HG03095 (cell line): Measurements from ENCODE around the gene ABI1.
"Not testable (repeated sequence)": the region's sequence is repeated elsewhere in the genome, so short reads cannot be mapped to it uniquely, and the experiment has no call there.

Source experiments
- ATAC-seq: cut with Tn5 transposase; IDR thresholded peaks from one replicate; pipeline ENCODE4 v1.9.1; 2021; ENCODE audit warnings: moderate library complexity; ENCODE audit not compliant: unreplicated experiment

ABI1 gene

DNA sequence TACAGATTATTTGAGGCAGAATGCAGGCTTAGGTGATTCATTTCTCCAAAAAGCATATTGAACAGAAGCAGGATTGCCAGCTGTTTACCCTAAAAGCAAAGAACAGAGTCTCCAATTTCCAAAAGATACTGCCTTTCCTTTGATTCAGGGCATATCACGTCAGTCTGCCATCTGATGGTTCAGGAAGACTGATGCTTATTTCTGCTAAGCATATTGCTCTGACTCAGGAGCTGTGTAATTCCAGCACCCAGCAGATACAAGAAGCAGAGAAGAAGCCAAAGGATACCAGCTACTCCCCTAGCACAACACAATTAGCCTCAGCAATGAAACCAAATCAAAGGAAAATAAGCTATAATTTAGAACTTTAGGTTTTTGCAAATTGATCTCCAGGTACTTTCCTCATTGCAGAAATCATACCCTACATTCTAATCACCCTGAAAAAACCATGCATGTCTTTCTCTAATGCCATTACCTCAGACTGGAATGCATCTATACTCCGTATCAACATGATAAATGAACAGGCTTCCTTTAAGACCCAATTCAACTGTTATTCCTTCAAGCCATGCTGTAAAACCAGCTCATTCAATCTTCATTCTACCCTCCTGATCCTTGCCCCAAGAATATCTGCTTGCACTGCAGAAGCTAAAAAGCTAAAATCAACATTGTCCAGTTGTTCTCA, 55.1 kb downstream of the ABI1 start:
- ATAC-seq: no peak

DNA sequence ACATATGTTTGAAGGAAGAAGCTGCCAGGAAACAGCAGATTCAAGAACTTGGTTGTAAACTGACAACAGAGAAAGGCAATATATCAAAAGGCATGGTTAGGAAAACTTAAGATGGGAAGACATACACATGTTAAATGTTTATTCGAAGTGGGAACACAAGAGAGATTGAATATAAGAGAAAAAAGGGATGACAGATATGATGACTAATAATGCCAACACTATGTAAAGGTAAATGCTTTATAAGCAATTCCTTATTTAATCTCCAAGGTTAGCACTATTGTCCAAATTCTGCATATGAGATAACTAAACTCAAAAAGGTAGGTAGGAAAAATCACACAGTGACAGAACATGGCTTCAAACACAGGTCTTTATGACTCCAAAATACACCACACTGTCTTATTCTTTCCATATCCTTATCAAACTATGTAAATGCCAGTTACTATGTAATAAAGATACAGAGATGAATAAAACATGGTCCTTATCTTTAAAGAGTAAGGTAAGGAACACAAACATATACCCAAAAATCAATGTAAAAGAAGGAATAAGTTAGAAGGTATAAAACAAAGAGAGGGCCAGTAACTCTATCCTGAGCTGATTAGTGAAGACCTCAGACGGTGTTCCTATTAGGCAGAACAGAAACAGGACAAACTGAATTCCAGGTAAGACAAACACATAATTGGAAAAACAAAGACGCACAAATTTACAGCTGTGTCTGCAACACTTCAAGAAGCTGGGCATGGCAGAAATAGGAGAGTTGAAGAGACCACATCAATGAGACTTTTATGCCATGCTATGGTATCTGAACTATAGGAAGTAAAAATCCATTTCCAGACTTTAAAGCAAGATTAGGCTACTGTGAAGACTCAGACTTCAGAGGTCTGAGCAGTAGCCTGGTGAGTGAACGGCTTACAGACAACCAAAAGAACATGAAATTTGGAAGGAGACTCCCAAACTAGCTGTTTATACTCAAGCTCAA, 56.1 kb downstream of the ABI1 start:
- no peak for ATAC-seq

- ATAC-seq: no peak
These were observed 56.9 kb downstream of the ABI1 start for GRCh38 chr10:26803849-26804248.

DNA sequence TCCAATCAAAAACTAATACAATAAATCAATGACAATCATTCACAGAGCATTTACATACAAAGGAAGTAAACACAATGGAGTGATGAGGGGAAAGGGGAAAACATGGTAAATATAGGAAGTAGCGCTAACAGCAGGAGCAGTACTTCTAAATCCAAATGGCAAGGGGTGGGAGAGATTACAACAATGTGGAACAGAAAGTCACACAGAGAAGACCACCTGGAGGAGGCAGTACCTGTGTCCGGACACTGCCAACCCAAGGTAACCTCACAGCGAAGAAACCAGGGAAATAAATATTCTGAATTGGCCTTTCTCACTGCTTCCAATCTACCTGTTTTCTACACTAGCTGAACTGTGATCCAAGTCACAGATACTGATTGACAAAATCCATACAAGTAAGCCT, 58.2 kb downstream of the ABI1 start:
- no peak for ATAC-seq

DNA sequence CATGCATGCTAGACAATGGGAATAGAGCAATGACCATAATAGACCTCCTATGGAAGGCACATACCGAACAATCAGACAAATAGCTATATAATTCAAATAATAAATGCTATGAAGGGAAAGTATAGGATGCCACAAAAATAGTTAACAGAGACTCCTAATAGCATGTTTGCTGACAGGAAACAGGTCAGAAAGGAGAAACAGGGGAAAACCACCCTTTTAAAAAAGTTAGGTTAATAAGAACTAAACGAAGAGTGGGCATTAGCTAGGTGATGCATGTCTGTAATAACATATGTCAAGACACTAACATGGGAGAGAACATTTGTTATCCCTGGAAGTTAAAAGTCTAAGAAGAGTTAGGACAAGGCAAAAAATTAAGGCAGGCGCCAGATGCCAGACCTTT, 58.9 kb downstream of the ABI1 start:
- no peak for ATAC-seq

DNA sequence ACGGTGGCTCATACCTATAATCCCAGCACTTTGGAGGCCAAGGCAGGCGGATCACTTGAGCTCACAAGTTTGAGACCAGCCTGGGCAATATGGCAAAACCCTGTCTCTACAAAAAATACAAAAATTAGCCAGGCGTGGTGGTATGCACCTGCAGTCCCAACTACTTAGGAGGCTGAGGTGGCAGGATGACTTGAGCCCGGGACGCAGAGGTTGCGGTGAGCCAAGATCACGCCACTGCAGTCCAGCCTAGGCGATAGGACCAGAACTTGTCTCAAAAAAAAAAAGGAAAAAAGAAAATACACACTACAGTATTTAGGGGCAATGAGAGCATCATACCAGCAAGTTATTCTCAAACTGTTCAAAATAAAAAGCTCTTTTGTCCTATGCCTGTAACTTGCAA, 59.5 kb downstream of the ABI1 start:
- ATAC-seq: no peak

GRCh38 chr10:26800468-26800867, 60.3 kb downstream of the ABI1 start:
- ATAC-seq: no peak

- ATAC-seq: peak; percentile 44
These were observed 61.4 kb downstream of the ABI1 start for GRCh38 chr10:26799342-26799741.

DNA sequence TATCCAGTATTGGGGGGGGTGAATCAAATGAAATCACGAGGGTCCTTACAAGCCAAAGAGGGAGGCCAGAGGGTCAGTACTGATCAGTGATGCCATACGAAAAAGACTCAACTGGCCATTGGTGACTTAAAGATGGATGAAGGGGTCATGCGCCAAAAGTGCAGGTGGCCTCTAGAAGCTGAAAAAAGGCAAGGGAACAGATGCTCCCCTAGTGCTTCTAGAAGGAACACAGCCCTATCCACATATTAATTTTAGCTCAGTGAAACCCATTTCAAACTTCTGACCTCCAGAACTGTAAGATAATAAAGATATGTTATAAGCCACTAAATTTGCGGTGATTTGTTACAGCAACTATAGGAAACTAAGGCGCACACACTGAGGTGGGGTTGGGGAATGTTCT, 62.5 kb downstream of the ABI1 start:
- ATAC-seq: no peak

DNA sequence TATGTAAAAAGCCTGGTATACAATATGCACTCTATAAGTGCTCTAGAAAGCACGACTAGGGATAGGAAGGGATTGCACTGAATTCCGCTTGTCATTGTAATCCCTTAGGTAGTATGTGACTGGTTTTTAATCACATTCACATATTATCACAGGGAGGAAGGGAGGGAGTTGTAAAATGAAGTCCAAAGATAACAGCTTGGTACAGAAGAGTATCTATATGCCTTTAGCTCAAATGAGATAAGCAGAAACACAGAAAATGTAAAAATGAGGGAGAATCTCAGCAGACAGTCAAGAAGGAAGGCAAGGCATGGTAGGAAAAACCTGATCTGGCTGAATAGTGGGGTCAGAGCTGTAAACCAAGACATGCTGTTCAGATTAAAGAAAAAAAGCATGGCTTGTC, 63.4 kb downstream of the ABI1 start:
- ATAC-seq: no peak

- no peak for ATAC-seq
These were observed 67.8 kb downstream of the ABI1 start for GRCh38 chr10:26792758-26793495.

DNA sequence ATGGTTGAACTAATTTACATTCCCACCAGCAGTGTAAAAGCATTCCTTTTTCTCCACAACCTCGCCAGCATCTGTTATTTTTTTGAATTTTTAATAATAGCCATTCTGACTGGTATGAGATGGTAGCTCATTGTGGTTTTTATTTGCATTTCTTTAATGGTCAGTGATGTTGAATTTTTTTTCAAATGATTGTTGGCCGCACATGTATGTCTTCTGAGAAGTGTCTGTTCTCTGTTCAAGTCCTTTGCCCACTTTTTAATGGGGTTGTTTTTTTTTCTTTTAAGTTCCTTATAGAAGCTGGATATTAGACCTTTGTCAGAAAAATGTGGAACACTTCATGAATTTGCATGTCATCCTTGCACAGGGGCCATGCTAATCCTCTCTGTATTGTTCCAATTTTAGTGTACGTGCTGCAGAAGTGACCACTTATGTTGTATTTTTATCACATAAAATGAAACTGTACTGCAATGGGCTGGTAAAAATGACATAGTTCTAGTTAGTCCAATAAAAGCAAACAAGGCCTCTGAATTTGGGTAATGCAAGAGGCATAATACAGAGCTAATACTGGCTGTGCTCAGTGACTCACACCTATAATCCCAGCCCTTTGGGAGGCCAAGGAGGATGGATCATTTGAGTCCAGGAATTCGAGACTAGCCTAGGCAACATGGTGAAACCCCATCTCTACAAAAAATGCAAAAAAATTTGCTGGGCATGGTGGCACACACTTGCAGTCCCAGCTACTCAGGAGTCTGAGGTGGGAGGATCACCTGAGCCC, 70.3 kb downstream of the ABI1 start:
- ATAC-seq: no peak

GRCh38 chr10:26789779-26790178, 71.0 kb downstream of the ABI1 start:
- not testable (repeated sequence) for ATAC-seq

DNA sequence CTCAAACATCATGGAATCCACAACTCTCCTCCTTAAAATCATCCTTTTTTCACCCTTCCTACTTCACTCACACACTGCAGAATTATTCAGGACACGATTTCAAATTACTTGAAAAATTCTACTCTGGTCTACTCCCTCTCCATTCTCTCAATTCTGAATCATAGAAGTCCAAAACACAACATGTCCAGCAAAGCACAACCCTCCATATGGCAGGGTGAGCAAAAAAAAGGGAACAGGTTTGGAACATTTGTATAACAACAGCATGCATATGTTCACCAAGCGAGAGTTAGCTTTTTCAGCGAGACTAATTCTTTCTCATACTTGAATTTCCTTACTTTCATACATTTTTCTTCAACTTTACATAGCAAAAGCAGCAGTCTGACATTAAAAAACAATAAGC, 73.4 kb downstream of the ABI1 start:
- no peak for ATAC-seq

GRCh38 chr10:26781797-26782196, 79.0 kb downstream of the ABI1 start:
- no peak for ATAC-seq

DNA sequence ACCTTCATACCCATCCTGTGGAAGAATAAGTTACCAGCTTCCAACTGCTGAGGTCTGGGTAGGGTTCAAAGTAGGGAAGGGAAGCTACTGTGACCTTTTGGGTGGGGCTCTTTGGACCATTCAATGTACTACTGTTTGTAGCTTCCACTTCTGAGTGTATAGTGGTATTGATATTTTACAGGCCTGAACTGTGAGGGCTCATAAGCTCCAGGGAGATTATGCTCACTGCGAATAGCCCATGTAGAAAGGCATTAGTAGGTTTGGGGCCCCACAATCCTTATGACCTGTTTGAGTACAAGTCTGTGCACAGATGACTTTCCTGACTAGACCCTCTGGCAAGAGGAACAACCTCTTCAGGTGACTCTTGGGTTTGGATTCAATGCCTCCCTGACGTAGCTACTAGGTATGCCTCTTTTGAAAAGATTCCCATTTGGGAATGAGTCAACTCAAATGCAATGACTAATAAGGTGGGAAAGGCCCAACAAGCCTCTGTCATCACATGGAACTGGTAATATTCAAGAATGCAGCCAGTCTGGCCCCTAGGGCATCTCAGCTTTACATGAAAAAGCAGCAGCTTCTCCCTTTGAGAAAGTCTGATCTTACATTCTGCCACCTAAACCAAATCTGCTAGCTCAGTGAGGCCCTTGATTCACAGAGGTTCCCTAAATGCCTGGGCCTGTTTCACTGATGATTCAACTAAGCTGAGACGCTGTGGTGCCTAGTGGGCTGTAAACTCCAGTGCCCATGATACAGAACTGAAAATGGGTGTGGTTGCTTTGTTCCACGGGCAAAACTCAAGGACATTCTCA, 79.8 kb downstream of the ABI1 start:
- peak; percentile 67 for ATAC-seq

DNA sequence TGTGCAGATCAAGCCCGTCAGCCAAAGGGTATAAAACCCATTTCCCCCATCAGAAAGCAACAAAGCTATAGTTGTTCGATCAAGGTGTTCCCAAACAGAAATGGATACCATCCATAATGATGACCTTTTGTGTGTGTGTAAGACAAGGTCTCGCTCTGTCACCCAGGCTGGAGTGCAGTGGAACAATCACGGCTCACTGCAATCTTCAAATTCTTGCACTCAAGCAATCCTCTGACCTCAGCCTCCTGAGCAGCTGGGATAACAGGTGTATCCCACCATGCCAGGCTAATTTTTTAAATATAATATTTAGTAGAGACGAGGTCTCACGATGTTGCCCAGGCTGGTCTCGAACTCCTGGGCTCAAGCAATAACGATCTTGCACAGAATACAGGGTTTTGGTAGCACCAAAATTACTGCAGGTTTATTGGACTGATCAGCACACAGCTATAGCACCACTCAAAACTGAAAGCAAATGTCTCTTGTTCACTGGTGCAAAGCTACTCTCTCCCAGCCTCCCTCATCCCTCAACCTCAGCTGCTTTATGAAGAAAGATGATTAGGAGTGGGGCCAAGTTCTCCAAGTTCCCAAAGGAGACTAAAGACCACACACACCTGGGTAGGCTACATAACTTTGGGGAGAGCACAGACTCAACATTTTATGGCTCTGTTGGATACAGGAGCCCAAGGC, 80.5 kb downstream of the ABI1 start:
- peak; percentile 24 for ATAC-seq

- ATAC-seq: no peak
These were observed 81.4 kb downstream of the ABI1 start for GRCh38 chr10:26779176-26779860.

GRCh38 chr10:26777686-26778085, 83.1 kb downstream of the ABI1 start:
- ATAC-seq: no peak
